HUES64 (cell line): ENCODE results near the gene KDM4B.

Experiments used
- H3K27ac ChIP-seq: 2 replicates; pipeline ENCODE4 v1.7.0; 2013; ENCODE audit warnings: low read depth, low read length, inconsistent platforms
- H3K27me3 ChIP-seq: 2 replicates; pipeline ENCODE4 v1.6.1; 2013; ENCODE audit warnings: mild to moderate bottlenecking, low read length; ENCODE audit not compliant: insufficient read depth
- H3K36me3 ChIP-seq: 2 replicates; pipeline ENCODE4 v1.6.1; 2013; ENCODE audit warnings: mild to moderate bottlenecking, low read length; ENCODE audit not compliant: insufficient read depth
- H3K4me1 ChIP-seq: 2 replicates; pipeline ENCODE4 v1.6.1; 2013; ENCODE audit warnings: mild to moderate bottlenecking, low read length, moderate library complexity; ENCODE audit not compliant: insufficient read depth
- H3K4me3 ChIP-seq: 2 replicates; pipeline ENCODE4 v1.5.1; 2013; ENCODE audit warnings: mild to moderate bottlenecking, low read length, moderate library complexity
- H3K9ac ChIP-seq: 2 replicates; pipeline ENCODE4 v1.6.1; 2013; ENCODE audit warnings: mild to moderate bottlenecking, low read depth, low read length
- H3K9me3 ChIP-seq: 2 replicates; pipeline ENCODE4 v1.6.1; 2013; ENCODE audit warnings: low read depth, low read length; ENCODE audit not compliant: insufficient read depth
- WGBS: fragments of 150-250, 120-280 bp; methylation state at CpG from one replicate; pipeline ENCODE4 v1.1.7; 2013; ENCODE audit warnings: missing lambda C conversion rate; 5-methylcytosine and 5-hydroxymethylcytosine counted together

Gene KDM4B

DNA sequence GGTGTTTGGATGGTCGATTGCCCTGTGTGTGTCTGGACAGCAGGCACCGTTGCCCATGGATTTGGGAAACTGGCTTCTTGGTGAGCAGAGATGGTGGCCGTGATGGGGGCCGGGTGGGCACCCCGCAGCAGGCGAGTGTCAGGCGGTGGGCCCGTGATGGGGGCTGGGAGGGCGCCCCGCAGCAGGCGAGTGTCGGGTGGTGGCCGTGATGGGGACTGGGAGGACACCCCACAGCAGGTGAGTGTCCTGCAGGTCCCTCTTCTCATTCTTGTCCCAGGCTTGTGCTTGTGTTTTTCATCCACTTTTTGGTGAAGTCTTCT is 86.5 kb downstream of the KDM4B start:
- H3K36me3 ChIP-seq, result peaks cover 5% of the 10 kb centered on the region; the same call in 1 of the 2 replicates
- H3K27ac ChIP-seq, result no peak overlapping the region
- WGBS, result 92% methylated on average over 13 of the region's 13 CpGs

DNA sequence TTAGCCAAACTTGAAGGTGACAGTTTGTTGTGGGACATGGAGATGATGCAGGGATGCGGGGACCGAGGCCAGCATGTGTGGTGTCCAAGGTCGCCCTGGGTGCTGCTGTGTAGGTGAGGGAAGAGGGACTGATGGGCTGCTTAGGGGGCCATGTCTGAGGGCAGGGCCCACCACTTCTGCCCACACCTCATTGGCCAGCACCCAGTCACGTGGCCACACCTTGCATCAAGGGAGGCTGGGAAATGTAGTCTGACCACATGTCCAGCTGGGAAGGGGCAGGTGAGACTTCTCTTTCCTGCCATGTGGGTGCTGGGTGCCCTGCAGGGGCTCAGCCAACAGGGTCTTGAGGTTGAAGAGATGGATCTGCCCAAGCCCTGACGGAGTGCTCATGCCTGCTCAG is 88.9 kb downstream of the KDM4B start:
- peaks cover 8% of the 10 kb centered on the region; the same call in 1 of the 2 replicates for H3K9me3 ChIP-seq
- peaks cover 14% of the 10 kb centered on the region for H3K36me3 ChIP-seq
- no peak overlapping the region for H3K9ac ChIP-seq
- H3K27ac ChIP-seq, result no peak overlapping the region
- WGBS, result 85% methylated on average over 5 of the region's 5 CpGs
- H3K27me3 ChIP-seq, result no peaks in the 10 kb centered on the region
- H3K4me3 ChIP-seq, result no peak overlapping the region
- H3K4me1 ChIP-seq, result no peaks in the 10 kb centered on the region

More for the DNA sequence above, 86.5 kb downstream of the KDM4B start:
- Histone ChIP-seq H3K9me3 (no peaks in the 10 kb centered on the region), H3K4me3 (no peak overlapping the region), H3K27me3 (no peaks in the 10 kb centered on the region), H3K4me1 (no peaks in the 10 kb centered on the region), H3K9ac (no peak overlapping the region)

DNA sequence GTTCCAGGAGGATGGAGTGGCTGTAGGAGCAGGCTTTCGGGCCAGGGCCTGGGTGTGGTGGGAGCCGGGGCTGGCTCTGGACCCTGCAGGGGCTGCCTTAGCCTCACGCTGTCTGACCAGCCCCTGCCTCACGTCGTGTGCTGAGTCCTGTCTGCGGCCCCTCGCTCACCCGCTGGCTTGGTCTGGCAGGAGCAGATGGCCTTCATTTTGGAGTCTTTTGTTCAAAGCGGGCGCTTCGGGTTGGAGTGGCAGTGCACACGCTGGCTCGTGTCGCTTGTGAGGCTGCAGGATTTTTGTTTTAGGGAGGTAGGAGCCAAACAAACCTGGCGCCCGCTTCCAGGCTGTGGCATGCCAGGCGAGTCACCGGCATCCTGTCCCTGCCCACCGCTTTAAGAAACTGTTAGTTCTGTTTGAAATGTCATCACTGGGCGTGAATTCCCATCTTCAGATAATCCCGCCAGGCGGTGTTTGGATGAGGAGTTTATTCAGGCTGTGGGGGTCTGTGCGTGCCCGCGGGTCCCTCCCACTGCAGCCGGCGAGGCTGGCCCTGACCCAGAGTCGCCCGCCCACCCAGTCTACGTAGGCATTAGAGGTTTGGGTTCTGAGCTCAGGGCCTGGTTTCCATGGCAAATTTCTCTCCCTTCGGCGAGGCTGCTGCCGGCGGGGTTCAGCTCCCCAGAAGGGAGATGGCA is 89.8 kb downstream of the KDM4B start:
- Histone ChIP-seq H3K9ac (no peak overlapping the region), H3K27me3 (no peaks in the 10 kb centered on the region), H3K4me1 (no peaks in the 10 kb centered on the region), H3K36me3 (peaks cover 16% of the 10 kb centered on the region), H3K9me3 (peaks cover 8% of the 10 kb centered on the region; the same call in 1 of the 2 replicates), H3K4me3 (no peak overlapping the region), H3K27ac (no peak overlapping the region)
- 74% methylated on average over 34 of the region's 34 CpGs for WGBS

DNA sequence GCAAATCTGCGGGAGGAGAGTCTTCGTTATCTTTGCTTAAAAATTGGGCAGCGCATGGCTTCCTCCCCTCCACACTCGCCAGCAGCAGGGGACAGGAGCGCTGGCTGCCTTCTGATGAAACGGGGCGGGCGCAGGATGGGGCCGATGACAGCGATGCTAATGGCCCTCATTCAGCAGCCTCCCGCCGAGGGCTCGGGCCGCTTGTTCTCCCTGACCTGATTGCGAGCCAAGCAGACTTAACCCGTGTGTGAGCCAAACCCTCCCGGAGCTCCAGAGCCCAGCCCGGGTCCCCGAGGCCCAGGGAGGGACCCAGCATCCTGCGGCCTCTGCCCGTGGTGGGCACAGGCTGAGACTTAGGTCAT is 90.3 kb downstream of the KDM4B start:
- no peak overlapping the region for H3K9ac ChIP-seq
- H3K4me3 ChIP-seq, result no peak overlapping the region
- no peaks in the 10 kb centered on the region for H3K27me3 ChIP-seq
- peaks cover 8% of the 10 kb centered on the region; the same call in 1 of the 2 replicates for H3K9me3 ChIP-seq
- H3K4me1 ChIP-seq, result no peaks in the 10 kb centered on the region
- H3K27ac ChIP-seq, result no peak overlapping the region
- 40% methylated on average over 21 of the region's 21 CpGs for WGBS
- peaks cover 16% of the 10 kb centered on the region for H3K36me3 ChIP-seq

DNA sequence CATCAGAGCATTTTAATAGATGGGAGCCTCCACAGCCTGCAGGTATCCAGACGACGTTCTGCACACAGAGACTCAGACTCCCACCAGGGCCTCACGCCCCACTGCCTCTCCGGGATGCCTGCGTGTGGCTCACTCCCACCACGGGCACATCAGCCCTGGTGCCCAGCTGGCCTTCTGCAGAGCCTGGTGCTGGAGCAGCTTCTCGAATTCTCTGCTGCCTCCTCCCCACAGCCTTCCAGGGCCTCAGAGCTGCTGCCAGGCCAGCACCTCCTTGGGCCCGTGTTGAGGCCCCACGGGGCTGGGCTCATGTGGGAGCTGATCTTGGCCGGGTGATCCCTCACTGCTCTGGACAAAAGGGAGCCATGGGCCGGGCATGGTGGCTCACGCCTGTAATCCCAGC is 90.9 kb downstream of the KDM4B start:
- 91% methylated on average over 12 of the region's 12 CpGs for WGBS
- H3K4me3 ChIP-seq, result no peak overlapping the region
- no peaks in the 10 kb centered on the region for H3K4me1 ChIP-seq
- no peaks in the 10 kb centered on the region for H3K27me3 ChIP-seq
- no peak overlapping the region for H3K9ac ChIP-seq
- peaks cover 8% of the 10 kb centered on the region; the same call in 1 of the 2 replicates for H3K9me3 ChIP-seq
- H3K27ac ChIP-seq, result no peak overlapping the region
- peaks cover 16% of the 10 kb centered on the region for H3K36me3 ChIP-seq

DNA sequence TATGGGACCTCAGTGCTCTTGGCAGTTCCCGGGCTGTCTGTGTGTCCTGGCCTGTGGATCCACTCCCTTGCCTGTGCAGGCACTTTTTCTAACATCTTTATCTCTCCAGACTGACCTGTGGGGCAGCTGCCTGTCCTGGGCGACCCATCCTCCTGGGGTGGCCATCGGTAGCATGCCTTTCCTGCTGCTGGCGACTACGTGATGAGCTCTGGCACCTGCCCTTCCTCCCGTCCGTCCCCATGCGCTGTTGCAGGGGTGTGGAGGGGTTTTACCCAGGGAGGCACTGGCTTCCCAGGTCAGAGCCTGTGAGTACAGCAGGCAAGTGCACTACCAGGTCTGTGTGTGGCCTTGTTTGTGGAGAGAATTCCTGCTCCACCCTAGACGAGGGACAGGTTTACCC is 93.3 kb downstream of the KDM4B start:
- H3K27ac ChIP-seq, result no peak overlapping the region
- H3K9me3 ChIP-seq, result peaks cover 8% of the 10 kb centered on the region; the same call in 1 of the 2 replicates
- peaks cover 19% of the 10 kb centered on the region for H3K36me3 ChIP-seq
- no peaks in the 10 kb centered on the region for H3K27me3 ChIP-seq
- H3K4me1 ChIP-seq, result no peaks in the 10 kb centered on the region
- WGBS, result 85% methylated on average over 9 of the region's 9 CpGs
- no peak overlapping the region for H3K4me3 ChIP-seq
- no peak overlapping the region for H3K9ac ChIP-seq

DNA sequence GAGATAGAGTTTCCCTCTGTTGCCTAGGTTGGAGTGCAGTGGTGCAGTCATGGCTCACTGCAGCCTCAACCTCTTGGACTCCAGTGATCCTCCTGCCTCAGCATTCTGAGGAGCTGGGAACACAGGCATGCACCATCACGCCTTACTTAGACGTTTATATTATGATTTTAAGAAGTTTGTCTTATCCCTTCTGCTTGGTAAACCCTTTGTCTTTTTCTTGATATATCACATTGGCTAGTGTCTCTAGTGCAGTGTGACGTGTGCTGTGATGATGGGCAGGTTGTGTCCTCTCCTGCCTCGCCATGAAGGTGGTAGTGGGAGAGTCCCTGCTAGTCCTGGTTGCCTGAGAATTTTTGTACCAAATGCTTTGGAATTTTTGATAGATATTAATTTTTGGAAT is 93.9 kb downstream of the KDM4B start:
- H3K27me3 ChIP-seq, result no peaks in the 10 kb centered on the region
- peaks cover 8% of the 10 kb centered on the region; the same call in 1 of the 2 replicates for H3K9me3 ChIP-seq
- no peaks in the 10 kb centered on the region for H3K4me1 ChIP-seq
- no peak overlapping the region for H3K27ac ChIP-seq
- no peak overlapping the region for H3K9ac ChIP-seq
- peaks cover 13% of the 10 kb centered on the region for H3K36me3 ChIP-seq
- no peak overlapping the region for H3K4me3 ChIP-seq
- 95% methylated on average over 4 of the region's 4 CpGs for WGBS

DNA sequence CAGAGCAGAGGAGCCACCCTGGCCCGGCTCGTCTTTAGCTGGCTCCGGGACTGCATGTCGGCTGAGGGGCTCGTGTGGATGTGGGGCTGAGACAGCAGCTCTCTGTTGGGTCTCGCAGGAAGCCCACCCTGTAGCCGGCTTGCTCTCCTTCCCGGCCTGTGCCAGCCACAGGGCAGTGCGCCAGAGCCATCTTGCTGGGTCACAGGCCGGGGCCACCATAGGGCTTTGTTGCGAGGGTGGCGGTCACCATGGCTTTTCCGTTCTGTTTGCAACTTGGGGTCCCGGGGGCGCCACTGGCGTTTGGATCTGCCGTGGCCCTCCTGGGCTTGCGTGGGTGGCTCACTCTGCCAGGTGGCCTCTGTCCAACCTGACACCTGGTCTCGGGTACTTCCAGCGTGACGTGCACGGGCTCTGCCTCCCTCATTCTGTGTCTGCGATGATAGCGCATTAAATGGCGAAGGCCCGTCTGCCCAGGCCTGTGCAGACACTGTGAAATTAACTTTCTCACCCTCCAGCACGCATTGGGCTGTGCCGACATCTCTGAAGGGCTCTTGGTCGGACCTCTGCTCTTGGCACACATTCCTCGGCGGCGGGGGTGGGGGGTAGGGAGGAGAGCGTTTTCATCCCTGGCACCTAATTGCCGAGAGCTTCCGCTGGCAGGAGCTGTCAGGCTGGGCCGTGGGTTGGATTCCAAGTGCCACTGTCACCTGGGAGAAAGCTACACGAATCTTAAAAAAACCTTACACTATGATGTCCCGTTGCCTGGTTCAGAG is 95.1 kb downstream of the KDM4B start:
- no peak overlapping the region for H3K4me3 ChIP-seq
- no peak overlapping the region for H3K9ac ChIP-seq
- H3K27me3 ChIP-seq, result no peaks in the 10 kb centered on the region
- H3K4me1 ChIP-seq, result no peaks in the 10 kb centered on the region
- H3K36me3 ChIP-seq, result peaks cover 13% of the 10 kb centered on the region
- no peak overlapping the region for H3K27ac ChIP-seq
- H3K9me3 ChIP-seq, result peaks cover 8% of the 10 kb centered on the region; the same call in 1 of the 2 replicates
- 97% methylated on average over 38 of the region's 38 CpGs for WGBS

DNA sequence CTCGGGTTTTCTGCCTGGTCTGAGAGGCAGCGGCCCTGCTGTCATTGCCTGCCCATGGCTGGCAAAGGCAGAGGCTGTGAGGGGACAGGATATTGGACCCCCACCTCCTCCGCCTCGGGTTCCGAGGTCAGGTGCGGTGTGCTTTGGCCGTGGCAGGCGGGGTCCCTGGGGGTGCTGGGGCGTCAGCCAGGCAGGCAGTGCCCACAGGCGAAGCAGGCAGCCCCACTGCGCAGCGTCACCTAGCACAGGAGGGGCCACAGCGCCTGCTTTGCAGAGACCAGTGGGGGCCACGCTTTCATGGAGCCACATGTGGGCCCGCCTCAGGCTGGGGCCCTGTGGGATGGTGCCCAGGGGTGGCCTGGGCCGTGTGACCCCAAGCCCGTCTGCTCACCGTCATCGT is 96.0 kb downstream of the KDM4B start:
- no peaks in the 10 kb centered on the region for H3K4me1 ChIP-seq
- H3K9ac ChIP-seq, result no peak overlapping the region
- no peak overlapping the region for H3K4me3 ChIP-seq
- WGBS, result 95% methylated on average over 19 of the region's 19 CpGs
- H3K27ac ChIP-seq, result no peak overlapping the region
- no peaks in the 10 kb centered on the region for H3K27me3 ChIP-seq
- H3K9me3 ChIP-seq, result peaks cover 8% of the 10 kb centered on the region; the same call in 1 of the 2 replicates
- H3K36me3 ChIP-seq, result peaks cover 13% of the 10 kb centered on the region

DNA sequence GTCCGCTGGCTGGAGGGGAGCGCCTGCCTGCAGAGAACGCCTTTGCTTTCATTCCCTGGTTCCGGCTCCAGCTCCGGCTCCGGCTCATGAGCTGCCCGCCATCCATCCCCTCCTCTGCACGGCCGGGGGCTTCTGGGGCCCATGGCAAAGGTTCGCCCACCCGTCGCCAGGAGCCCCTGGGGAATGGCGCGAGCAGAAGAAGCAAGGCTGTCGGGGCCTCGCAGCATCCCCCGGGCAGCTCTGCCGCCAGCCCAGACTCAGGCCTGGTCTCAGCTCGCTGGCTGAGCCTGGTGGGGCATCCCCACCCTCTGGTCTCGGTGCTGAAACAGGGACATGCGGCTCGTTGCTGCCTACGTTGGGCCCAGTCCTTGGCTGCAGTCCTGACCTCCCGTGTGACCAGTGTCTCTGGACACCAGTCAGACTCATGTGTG is 96.8 kb downstream of the KDM4B start:
- Histone ChIP-seq H3K9ac (no peak overlapping the region), H3K27me3 (no peaks in the 10 kb centered on the region), H3K36me3 (peaks cover 13% of the 10 kb centered on the region), H3K4me1 (no peaks in the 10 kb centered on the region), H3K27ac (no peak overlapping the region), H3K4me3 (no peak overlapping the region), H3K9me3 (peaks cover 8% of the 10 kb centered on the region; the same call in 1 of the 2 replicates)
- WGBS, result 94% methylated on average over 24 of the region's 24 CpGs

DNA sequence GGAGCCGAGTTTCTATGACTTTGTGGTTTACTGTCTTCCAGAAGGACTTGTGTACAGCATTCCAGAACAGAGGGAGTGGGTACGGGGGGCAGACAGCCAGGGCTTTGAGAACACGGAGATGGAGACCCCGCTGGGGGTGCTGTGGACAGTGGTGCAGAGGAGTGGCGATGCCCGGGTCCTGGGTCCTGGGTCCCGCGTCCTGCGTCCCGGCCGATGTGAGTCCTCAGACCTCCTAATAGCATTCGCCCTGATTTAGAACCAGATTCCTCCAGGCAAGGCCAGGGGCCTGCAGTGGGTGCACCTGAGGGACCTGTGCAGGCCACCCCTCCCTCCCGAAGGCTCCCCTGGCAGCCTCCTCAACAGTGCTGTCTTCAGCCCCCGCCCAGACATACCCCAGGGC is 97.9 kb downstream of the KDM4B start:
- H3K9me3 ChIP-seq, result peaks cover 8% of the 10 kb centered on the region; the same call in 1 of the 2 replicates
- H3K4me1 ChIP-seq, result no peaks in the 10 kb centered on the region
- H3K27ac ChIP-seq, result no peak overlapping the region
- H3K9ac ChIP-seq, result no peak overlapping the region
- no peak overlapping the region for H3K4me3 ChIP-seq
- peaks cover 13% of the 10 kb centered on the region for H3K36me3 ChIP-seq
- WGBS, result 95% methylated on average over 14 of the region's 14 CpGs
- no peaks in the 10 kb centered on the region for H3K27me3 ChIP-seq
